Stimulated activated effector memory CD8-positive, alpha-beta T cell treated with anti-CD3 and anti-CD28 coated beads, Interleukin-12 subunit alpha, Interleukin-12 subunit beta, amount 100 ng/mL, for 72 hours (primary cell): ENCODE results near the gene GREB1L.

ENCODE experiments used
- ATAC-seq: fragments of 150-1000 bp; cut with Tn5 transposase; 2 replicates; pipeline ENCODE4 v1.10.0; 2021
- DNase-seq, 2 donors: peaks; one replicate each; pipeline ENCODE4 v3.0.0; 2021 to 2022; ENCODE audit warnings: low spot score in 2 of 2
- H3K27ac Mint-ChIP-seq: one replicate; pipeline ENCODE4 v1.8.0; 2022; ENCODE audit warnings: mild to moderate bottlenecking, mixed read lengths
- H3K36me3 Mint-ChIP-seq: one replicate; pipeline ENCODE4 v1.8.0; 2022; ENCODE audit warnings: mild to moderate bottlenecking, mixed read lengths
- H3K4me1 Mint-ChIP-seq: one replicate; pipeline ENCODE4 v1.8.0; 2022; ENCODE audit warnings: mixed read lengths
- H3K4me3 Mint-ChIP-seq: one replicate; pipeline ENCODE4 v1.8.0; 2022; ENCODE audit warnings: mild to moderate bottlenecking, mixed read lengths
- H3K9me3 Mint-ChIP-seq: one replicate; pipeline ENCODE4 v1.8.0; 2022; ENCODE audit warnings: mixed read lengths

The GREB1L gene

GRCh38 chr18:21453511-21453901 is 211.5 kb downstream of the GREB1L start:
- H3K27ac Mint-ChIP-seq = no peak overlapping the region
- H3K4me3 Mint-ChIP-seq = no peak overlapping the region
- H3K4me1 Mint-ChIP-seq = no peaks in the 10 kb centered on the region
- H3K9me3 Mint-ChIP-seq = no peaks in the 10 kb centered on the region
- no peaks in the 10 kb centered on the region for H3K36me3 Mint-ChIP-seq
- ATAC-seq (no peak), DNase-seq (no peak)

GRCh38 chr18:21454725-21455124 is 212.7 kb downstream of the GREB1L start:
- H3K4me3 Mint-ChIP-seq = no peak overlapping the region
- no peak for DNase-seq
- H3K27ac Mint-ChIP-seq = no peak overlapping the region
- H3K4me1 Mint-ChIP-seq = no peaks in the 10 kb centered on the region
- H3K36me3 Mint-ChIP-seq = no peaks in the 10 kb centered on the region
- no peaks in the 10 kb centered on the region for H3K9me3 Mint-ChIP-seq
- no peak for ATAC-seq

GRCh38 chr18:21456428-21457178 is 214.6 kb downstream of the GREB1L start:
- ATAC-seq = peak; percentile 40
- no peak overlapping the region for H3K4me3 Mint-ChIP-seq

GRCh38 chr18:21457179-21457535 is 215.1 kb downstream of the GREB1L start:
- no peak for ATAC-seq
- H3K4me1 Mint-ChIP-seq = no peaks in the 10 kb centered on the region

More at GRCh38 chr18:21456428-21457178, 214.6 kb downstream of the GREB1L start:
- no peak for DNase-seq
- H3K36me3 Mint-ChIP-seq = no peaks in the 10 kb centered on the region
- H3K9me3 Mint-ChIP-seq = no peaks in the 10 kb centered on the region
- no peak overlapping the region for H3K27ac Mint-ChIP-seq
- no peaks in the 10 kb centered on the region for H3K4me1 Mint-ChIP-seq

GRCh38 chr18:21458310-21458709 is 216.3 kb downstream of the GREB1L start:
- no peaks in the 10 kb centered on the region for H3K9me3 Mint-ChIP-seq
- H3K4me3 Mint-ChIP-seq = no peak overlapping the region
- H3K36me3 Mint-ChIP-seq = no peaks in the 10 kb centered on the region
- no peak overlapping the region for H3K27ac Mint-ChIP-seq
- DNase-seq (no peak), ATAC-seq (no peak)
- no peaks in the 10 kb centered on the region for H3K4me1 Mint-ChIP-seq

More at GRCh38 chr18:21457179-21457535, 215.1 kb downstream of the GREB1L start:
- DNase-seq = no peak
- Mint-ChIP-seq H3K9me3 (no peaks in the 10 kb centered on the region), H3K36me3 (no peaks in the 10 kb centered on the region), H3K27ac (no peak overlapping the region), H3K4me3 (no peak overlapping the region)

- no peak for ATAC-seq
- Mint-ChIP-seq H3K4me3 (no peak overlapping the region), H3K4me1 (no peaks in the 10 kb centered on the region), H3K36me3 (no peaks in the 10 kb centered on the region), H3K9me3 (no peaks in the 10 kb centered on the region), H3K27ac (no peak overlapping the region)
- DNase-seq = no peak
These were observed 216.8 kb downstream of the GREB1L start for GRCh38 chr18:21458788-21459187.

- ATAC-seq = no peak
- H3K4me1 Mint-ChIP-seq = no peaks in the 10 kb centered on the region
- no peaks in the 10 kb centered on the region for H3K9me3 Mint-ChIP-seq
- H3K27ac Mint-ChIP-seq = no peak overlapping the region
- H3K4me3 Mint-ChIP-seq = no peak overlapping the region
- DNase-seq = no peak
- H3K36me3 Mint-ChIP-seq = no peaks in the 10 kb centered on the region
These were observed 217.8 kb downstream of the GREB1L start for GRCh38 chr18:21459706-21460286.

- Mint-ChIP-seq H3K9me3 (no peaks in the 10 kb centered on the region), H3K4me1 (no peaks in the 10 kb centered on the region), H3K4me3 (no peak overlapping the region), H3K36me3 (no peaks in the 10 kb centered on the region), H3K27ac (no peak overlapping the region)
- no peak for ATAC-seq
- DNase-seq = no peak
These were observed 219.4 kb downstream of the GREB1L start for GRCh38 chr18:21461460-21461859.

- no peak overlapping the region for H3K4me3 Mint-ChIP-seq
- no peak overlapping the region for H3K27ac Mint-ChIP-seq
- H3K36me3 Mint-ChIP-seq = no peaks in the 10 kb centered on the region
- H3K9me3 Mint-ChIP-seq = no peaks in the 10 kb centered on the region
- no peak for ATAC-seq
- no peak for DNase-seq
- no peaks in the 10 kb centered on the region for H3K4me1 Mint-ChIP-seq
These were observed 221.7 kb downstream of the GREB1L start for GRCh38 chr18:21463718-21464117.

- H3K36me3 Mint-ChIP-seq = no peaks in the 10 kb centered on the region
- DNase-seq (no peak), ATAC-seq (no peak)
- no peak overlapping the region for H3K4me3 Mint-ChIP-seq
- no peaks in the 10 kb centered on the region for H3K9me3 Mint-ChIP-seq
- H3K27ac Mint-ChIP-seq = no peak overlapping the region
- H3K4me1 Mint-ChIP-seq = no peaks in the 10 kb centered on the region
These were observed 226.6 kb downstream of the GREB1L start for GRCh38 chr18:21468514-21469164.

GRCh38 chr18:21472741-21473140 is 230.7 kb downstream of the GREB1L start:
- Mint-ChIP-seq H3K9me3 (no peaks in the 10 kb centered on the region), H3K36me3 (no peaks in the 10 kb centered on the region), H3K4me1 (no peaks in the 10 kb centered on the region), H3K27ac (no peak overlapping the region), H3K4me3 (no peak overlapping the region)
- ATAC-seq (no peak), DNase-seq (no peak)

GRCh38 chr18:21474621-21475020 is 232.6 kb downstream of the GREB1L start:
- ATAC-seq (no peak), DNase-seq (no peak)
- Mint-ChIP-seq H3K4me3 (no peak overlapping the region), H3K36me3 (no peaks in the 10 kb centered on the region), H3K4me1 (no peaks in the 10 kb centered on the region), H3K27ac (no peak overlapping the region), H3K9me3 (no peaks in the 10 kb centered on the region)

GRCh38 chr18:21479721-21480120 is 237.7 kb downstream of the GREB1L start:
- ATAC-seq (no peak), DNase-seq (no peak)
- Mint-ChIP-seq H3K9me3 (no peaks in the 10 kb centered on the region), H3K4me3 (no peak overlapping the region), H3K27ac (no peak overlapping the region), H3K36me3 (no peaks in the 10 kb centered on the region), H3K4me1 (no peaks in the 10 kb centered on the region)

- Mint-ChIP-seq H3K4me1 (no peaks in the 10 kb centered on the region), H3K27ac (no peak overlapping the region), H3K4me3 (no peak overlapping the region), H3K36me3 (no peaks in the 10 kb centered on the region), H3K9me3 (no peaks in the 10 kb centered on the region)
- ATAC-seq = no peak
- no peak for DNase-seq
These were observed 239.7 kb downstream of the GREB1L start for GRCh38 chr18:21481739-21482138.

GRCh38 chr18:21483051-21483450 is 241.0 kb downstream of the GREB1L start:
- H3K4me3 Mint-ChIP-seq = no peak overlapping the region

More at GRCh38 chr18:21483051-21483450, 241.0 kb downstream of the GREB1L start:
- no peaks in the 10 kb centered on the region for H3K9me3 Mint-ChIP-seq
- no peak overlapping the region for H3K27ac Mint-ChIP-seq
- ATAC-seq = no peak
- H3K4me1 Mint-ChIP-seq = no peaks in the 10 kb centered on the region
- no peaks in the 10 kb centered on the region for H3K36me3 Mint-ChIP-seq
- no peak for DNase-seq
